CD4-positive, alpha-beta T cell (primary cell): Measurements from ENCODE around the gene CCDC198. TPM values are rescaled to one million over a fixed set of nuclear protein-coding genes. Genes with fewer than 3 reads are reported as not detected.

ENCODE experiments used
- ATAC-seq: fragments of 200-7000 bp; cut with Tn5 transposase; one replicate; pipeline ENCODE4 v1.10.0; 2022; ENCODE audit warnings: mild to moderate bottlenecking; ENCODE audit not compliant: poor library complexity
- CTCF ChIA-PET: fragments of 350-600 bp; sonication (Branson Sonifier 250); formaldehyde crosslinking; loops from one replicate; lab custom pipeline; 2021; ENCODE audit warnings: antibody characterized with exemption, inconsistent platforms; lab: Charles Lee
- POLR2A ChIA-PET: fragments of 350-600 bp; sonication (Branson Sonifier 250); formaldehyde crosslinking; loops from one replicate; lab custom pipeline; 2021; ENCODE audit warnings: antibody characterized with exemption, inconsistent platforms; lab: Charles Lee
- DNase-seq, 14 experiments: peaks; one replicate each; pipeline ENCODE4 v3.0.0-alpha.2; 2013 to 2020; ENCODE audit warnings: mixed read lengths in 2 of 14
- H3K27ac ChIP-seq, 2 donors: one replicate each; pipeline versions ENCODE4 v1.5.1 to v1.7.0; 2013; ENCODE audit warnings: low read length in 2 of 2, low read depth in 1 of 2, mild to moderate bottlenecking in 1 of 2
- H3K27me3 ChIP-seq, 2 experiments: 1 replicate in 1 of 2; 2 replicates in 1 of 2; pipeline versions ENCODE4 v1.6.1 to v1.7.0; 2013; ENCODE audit warnings: low read length in 2 of 2, control low read depth in 1 of 2, mild to moderate bottlenecking in 1 of 2, moderate library complexity in 1 of 2; ENCODE audit not compliant: insufficient read depth in 2 of 2, control insufficient read depth in 1 of 2
- H3K36me3 ChIP-seq: one replicate; pipeline ENCODE4 v1.6.1; 2013; ENCODE audit warnings: low read length, control low read depth; ENCODE audit not compliant: insufficient read depth
- H3K4me1 ChIP-seq: one replicate; pipeline ENCODE4 v1.6.1; 2013; ENCODE audit warnings: low read length, control low read depth; ENCODE audit not compliant: insufficient read depth
- H3K4me3 ChIP-seq: one replicate; pipeline ENCODE4 v1.5.1; 2013; ENCODE audit warnings: mild to moderate bottlenecking, low read length, moderate library complexity
- H3K9me3 ChIP-seq, 2 experiments: 1 replicate in 1 of 2; 2 replicates in 1 of 2; pipeline versions ENCODE4 v1.6.1 to v1.7.0; 2013; ENCODE audit warnings: low read length in 2 of 2, mild to moderate bottlenecking in 2 of 2, control low read depth in 1 of 2, moderate library complexity in 1 of 2; ENCODE audit not compliant: control insufficient read depth in 1 of 2, insufficient read depth in 1 of 2
- H3K27ac Mint-ChIP-seq: one replicate; pipeline ENCODE4 v1.8.0; 2020; ENCODE audit warnings: mixed read lengths
- H3K27me3 Mint-ChIP-seq: one replicate; pipeline ENCODE4 v1.8.0; 2021; ENCODE audit warnings: mixed read lengths
- H3K36me3 Mint-ChIP-seq: one replicate; pipeline ENCODE4 v1.8.0; 2021; ENCODE audit warnings: low read depth, mixed read lengths
- H3K4me1 Mint-ChIP-seq: one replicate; pipeline ENCODE4 v1.8.0; 2021; ENCODE audit warnings: low read depth, mixed read lengths
- H3K4me3 Mint-ChIP-seq: one replicate; pipeline ENCODE4 v1.8.0; 2020; ENCODE audit warnings: mild to moderate bottlenecking, mixed read lengths
- H3K9me3 Mint-ChIP-seq: one replicate; pipeline ENCODE4 v1.8.0; 2020; ENCODE audit warnings: mixed read lengths
- intact Hi-C, 2 experiments: fragments of 100-400 bp; cut with DNase I in 1 of 2; cut with micrococcal nuclease in 1 of 2; formaldehyde crosslinking; loops; one replicate each; pipeline versions ENCODE4 v1.15.1 to v1.9.0; 2023 to 2025; cut with DNase I, micrococcal nuclease
- polyA plus RNA-seq, 2 donors: library from polyadenylated mRNA; unstranded; fragments of 120-200 nt; gene quantifications; one replicate each; pipeline ENCODE4 v1.2.1, GENCODE V29; 2013
- total RNA-seq, 174 experiments: library from RNA in 2 of 174; stranded (reverse) in 2 of 174; gene quantifications; one replicate each; pipeline ENCODE4 v1.2.3 and lab custom pipeline; 2021 to 2026
- TF ChIP-seq, protein P1 (sequence below): fragments of 200-600 bp; IDR thresholded peaks from one replicate; pipeline ENCODE4 v1.8.0; 2022; ENCODE audit warnings: antibody characterized with exemption, mild to moderate bottlenecking

Gene CCDC198, protein sequence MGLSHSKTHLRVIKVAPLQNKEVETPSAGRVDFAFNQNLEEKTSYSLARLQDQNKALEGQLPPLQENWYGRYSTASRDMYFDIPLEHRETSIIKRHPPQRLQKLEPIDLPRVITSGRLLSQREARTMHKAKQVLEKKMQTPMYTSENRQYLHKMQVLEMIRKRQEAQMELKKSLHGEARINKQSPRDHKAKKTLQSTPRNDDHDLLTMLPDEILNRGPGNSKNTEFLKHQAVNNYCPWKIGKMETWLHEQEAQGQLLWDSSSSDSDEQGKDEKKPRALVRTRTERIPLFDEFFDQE
- total RNA-seq (not detected), total RNA-seq (lab: John Stamatoyannopoulos, UW) (0 to 0.13 (median 0) reads per million in 172 experiments)
- polyA plus RNA-seq (2013, experiment 1 of 2) = not detected
- polyA plus RNA-seq (2013, experiment 2 of 2) = 0.03 TPM

DNA sequence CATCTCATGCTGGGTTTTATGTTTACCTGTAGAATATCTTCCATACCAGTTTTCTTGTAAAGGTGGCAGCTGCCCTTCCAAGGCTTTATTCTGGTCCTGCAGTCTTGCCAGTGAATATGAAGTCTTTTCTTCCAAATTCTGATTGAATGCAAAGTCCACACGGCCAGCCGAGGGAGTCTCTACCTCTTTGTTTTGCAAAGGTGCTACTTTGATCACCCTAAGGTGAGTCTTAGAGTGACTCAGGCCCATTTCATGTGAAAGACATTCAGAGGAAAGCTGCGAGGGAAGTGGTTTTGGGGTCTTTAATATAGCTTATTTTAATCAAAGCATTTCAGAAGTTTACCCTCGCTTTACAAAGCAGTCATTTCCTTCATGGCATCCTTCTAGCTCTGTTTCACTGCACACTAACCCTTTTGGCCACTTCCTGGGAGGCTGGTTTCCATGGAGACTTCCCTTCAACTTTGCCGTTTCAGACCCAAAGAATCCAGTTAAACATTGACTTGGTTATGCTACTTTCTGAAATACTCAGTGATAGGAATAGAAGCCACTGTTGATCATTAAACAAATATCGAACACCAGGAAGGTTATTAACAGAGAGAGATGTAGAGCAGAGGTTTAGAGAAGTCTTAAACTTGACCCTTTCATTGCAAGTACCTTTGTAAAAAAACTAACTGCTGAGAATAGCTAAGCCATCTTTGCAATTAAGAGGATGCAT is at the start of gene CCDC198:
TSS of gene CCDC198 (minus strand) at position 391 of the 715 bp plus-strand sequence. CDS start at position 249, 142 bp downstream.
- Histone ChIP-seq H3K36me3 (no peaks in the 10 kb centered on the region), H3K27ac (no peak within 1 kb of the TSS), H3K9me3 (no peaks in the 10 kb centered on the region), H3K4me1 (no peaks in the 10 kb centered on the region), H3K27me3 (no peaks in the 10 kb centered on the region), H3K4me3 (no peak within 1 kb of the TSS)
- Mint-ChIP-seq H3K4me1 (no peaks in the 10 kb centered on the region), H3K27ac (no peak within 1 kb of the TSS), H3K4me3 (no peak within 1 kb of the TSS), H3K9me3 (peaks cover 2% of the 10 kb centered on the region), H3K27me3 (no peaks in the 10 kb centered on the region), H3K36me3 (no peaks in the 10 kb centered on the region)
- ATAC-seq (no peak), DNase-seq (no peak)
- TF ChIP-seq, protein P1, sequence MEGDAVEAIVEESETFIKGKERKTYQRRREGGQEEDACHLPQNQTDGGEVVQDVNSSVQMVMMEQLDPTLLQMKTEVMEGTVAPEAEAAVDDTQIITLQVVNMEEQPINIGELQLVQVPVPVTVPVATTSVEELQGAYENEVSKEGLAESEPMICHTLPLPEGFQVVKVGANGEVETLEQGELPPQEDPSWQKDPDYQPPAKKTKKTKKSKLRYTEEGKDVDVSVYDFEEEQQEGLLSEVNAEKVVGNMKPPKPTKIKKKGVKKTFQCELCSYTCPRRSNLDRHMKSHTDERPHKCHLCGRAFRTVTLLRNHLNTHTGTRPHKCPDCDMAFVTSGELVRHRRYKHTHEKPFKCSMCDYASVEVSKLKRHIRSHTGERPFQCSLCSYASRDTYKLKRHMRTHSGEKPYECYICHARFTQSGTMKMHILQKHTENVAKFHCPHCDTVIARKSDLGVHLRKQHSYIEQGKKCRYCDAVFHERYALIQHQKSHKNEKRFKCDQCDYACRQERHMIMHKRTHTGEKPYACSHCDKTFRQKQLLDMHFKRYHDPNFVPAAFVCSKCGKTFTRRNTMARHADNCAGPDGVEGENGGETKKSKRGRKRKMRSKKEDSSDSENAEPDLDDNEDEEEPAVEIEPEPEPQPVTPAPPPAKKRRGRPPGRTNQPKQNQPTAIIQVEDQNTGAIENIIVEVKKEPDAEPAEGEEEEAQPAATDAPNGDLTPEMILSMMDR = no peak
- ChIA-PET POLR2A (no interaction called here), CTCF (no interaction called here)
- intact Hi-C loops = no loop called here

DNA sequence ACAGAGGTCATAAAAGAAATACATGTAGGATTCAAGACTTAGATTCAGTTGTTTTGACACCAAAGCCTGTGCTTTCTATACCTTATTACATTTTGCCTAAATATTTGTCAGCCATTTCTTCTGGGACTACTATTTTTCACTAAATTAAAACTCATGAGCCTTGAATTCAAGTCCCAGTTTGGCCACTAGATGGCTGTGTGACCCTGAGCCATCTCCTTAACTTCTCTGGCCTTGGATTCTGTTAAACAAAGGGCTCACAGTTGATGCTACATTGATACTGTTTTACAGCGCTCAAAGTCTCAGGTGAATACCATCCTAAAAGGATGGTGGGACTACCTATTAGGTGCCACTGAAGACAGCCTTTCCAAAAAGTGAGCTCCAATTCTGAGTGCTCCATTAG is 39.6 kb upstream of the CCDC198 start:
- Histone ChIP-seq H3K4me3 (no peak overlapping the region), H3K27me3 (no peaks in the 10 kb centered on the region), H3K27ac (no peak overlapping the region), H3K9me3 (peaks cover 0 to 3% of the 10 kb centered on the region in 2 experiments), H3K4me1 (no peaks in the 10 kb centered on the region), H3K36me3 (no peaks in the 10 kb centered on the region)
- DNase-seq (no peak), ATAC-seq (no peak)
- Mint-ChIP-seq H3K4me1 (no peaks in the 10 kb centered on the region), H3K4me3 (no peak overlapping the region), H3K9me3 (peaks cover 6% of the 10 kb centered on the region), H3K27ac (no peak overlapping the region), H3K36me3 (no peaks in the 10 kb centered on the region), H3K27me3 (peaks cover 12% of the 10 kb centered on the region)
- TF ChIP-seq, protein P1 = no peak
- CTCF ChIA-PET = no interaction called here
- POLR2A ChIA-PET = no interaction called here
- intact Hi-C loops = no loop called here

DNA sequence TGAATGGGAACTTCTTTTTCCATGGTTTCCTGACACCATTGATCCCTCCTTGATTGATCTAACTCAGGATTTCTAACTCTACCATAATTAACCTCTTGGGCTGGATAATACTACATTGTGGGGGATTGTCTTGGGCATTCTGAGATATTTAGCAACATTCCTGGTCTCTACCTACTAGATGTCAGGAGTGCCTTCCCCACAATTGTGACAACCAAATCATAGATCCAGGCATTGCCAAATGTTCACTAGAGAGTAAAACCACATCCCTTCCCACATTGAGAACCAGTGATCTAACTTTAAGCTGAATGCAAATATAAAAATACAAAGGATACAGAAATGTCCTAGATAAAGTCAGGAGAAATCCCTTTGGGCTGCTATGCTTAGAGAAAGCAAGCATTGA is 36.9 kb upstream of the CCDC198 start:
- H3K4me3 Mint-ChIP-seq = no peak overlapping the region
- DNase-seq (no peak), ATAC-seq (no peak)
- Histone ChIP-seq H3K4me3 (no peak overlapping the region), H3K27ac (no peak overlapping the region), H3K36me3 (no peaks in the 10 kb centered on the region), H3K9me3 (peaks cover 0 to 4% of the 10 kb centered on the region in 2 experiments), H3K27me3 (no peaks in the 10 kb centered on the region), H3K4me1 (no peaks in the 10 kb centered on the region)
- peaks cover 12% of the 10 kb centered on the region for H3K27me3 Mint-ChIP-seq
- no peaks in the 10 kb centered on the region for H3K4me1 Mint-ChIP-seq
- no peak overlapping the region for H3K27ac Mint-ChIP-seq
- peaks cover 8% of the 10 kb centered on the region for H3K9me3 Mint-ChIP-seq
- ChIA-PET POLR2A (no interaction called here), CTCF (no interaction called here)
- no peaks in the 10 kb centered on the region for H3K36me3 Mint-ChIP-seq
- TF ChIP-seq, protein P1 = no peak
- intact Hi-C loops = no loop called here
